A673 (cell line): ENCODE results near the gene BTBD9.

Source experiments
- EZH2 ChIP-seq: fragments of 200-600 bp; sonication (generic); IDR thresholded peaks from 2 replicates; pipeline ENCODE4 v1.6.1; 2017; ENCODE audit warnings: borderline replicate concordance, low read depth, mild to moderate bottlenecking, mixed read lengths, antibody characterized with exemption, low read length; ENCODE audit not compliant: poor library complexity, severe bottlenecking
- TF ChIP-seq, protein P1 (sequence below): fragments of 300-800, 200-600 bp; sonication (generic); conservative IDR thresholded peaks from 2 replicates; pipeline ENCODE4 v1.5.1; 2017; ENCODE audit warnings: low read depth, mild to moderate bottlenecking, antibody characterized with exemption, low read length, moderate library complexity, mixed read lengths

DNA sequence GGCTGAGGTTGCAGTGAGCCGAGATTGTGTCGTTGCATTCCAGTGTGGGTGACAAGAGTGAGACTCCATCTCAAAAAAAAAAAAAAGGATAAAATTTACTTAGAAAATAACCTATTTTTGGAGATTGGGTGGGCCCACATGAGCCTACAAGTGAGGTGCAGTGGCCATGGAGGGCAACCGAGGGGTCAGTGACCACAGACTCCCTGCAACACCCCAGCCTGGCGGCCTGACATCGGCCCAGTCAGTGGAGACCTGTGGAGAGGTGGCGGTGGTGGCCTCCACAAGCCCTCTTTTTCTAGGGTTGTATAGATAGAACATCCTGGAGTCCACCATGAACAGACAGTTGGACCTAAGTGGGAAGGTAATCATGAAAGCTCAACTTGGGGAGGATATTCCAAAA is 52.7 kb downstream of the BTBD9 start:
- TF ChIP-seq, protein P1, sequence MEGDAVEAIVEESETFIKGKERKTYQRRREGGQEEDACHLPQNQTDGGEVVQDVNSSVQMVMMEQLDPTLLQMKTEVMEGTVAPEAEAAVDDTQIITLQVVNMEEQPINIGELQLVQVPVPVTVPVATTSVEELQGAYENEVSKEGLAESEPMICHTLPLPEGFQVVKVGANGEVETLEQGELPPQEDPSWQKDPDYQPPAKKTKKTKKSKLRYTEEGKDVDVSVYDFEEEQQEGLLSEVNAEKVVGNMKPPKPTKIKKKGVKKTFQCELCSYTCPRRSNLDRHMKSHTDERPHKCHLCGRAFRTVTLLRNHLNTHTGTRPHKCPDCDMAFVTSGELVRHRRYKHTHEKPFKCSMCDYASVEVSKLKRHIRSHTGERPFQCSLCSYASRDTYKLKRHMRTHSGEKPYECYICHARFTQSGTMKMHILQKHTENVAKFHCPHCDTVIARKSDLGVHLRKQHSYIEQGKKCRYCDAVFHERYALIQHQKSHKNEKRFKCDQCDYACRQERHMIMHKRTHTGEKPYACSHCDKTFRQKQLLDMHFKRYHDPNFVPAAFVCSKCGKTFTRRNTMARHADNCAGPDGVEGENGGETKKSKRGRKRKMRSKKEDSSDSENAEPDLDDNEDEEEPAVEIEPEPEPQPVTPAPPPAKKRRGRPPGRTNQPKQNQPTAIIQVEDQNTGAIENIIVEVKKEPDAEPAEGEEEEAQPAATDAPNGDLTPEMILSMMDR: no peak
- no peak for TF ChIP-seq EZH2
